Esophagus squamous epithelium (tissue), 5 donors: ENCODE results near the gene AGBL2. TPM values are rescaled to one million over a fixed set of nuclear protein-coding genes. Genes with fewer than 3 reads are reported as not detected.
"Not testable (repeated sequence)": the region's sequence is repeated elsewhere in the genome, so short reads cannot be mapped to it uniquely, and the experiment has no call there.

ENCODE experiments used
- DNase-seq: peaks from one replicate; lab custom pipeline; 2025; lab: John Stamatoyannopoulos, UW
- H3K27ac ChIP-seq, 4 donors: fragments of 200-600 bp; sonication (generic); one replicate each; pipeline ENCODE4 v1.5.1; 2016 to 2019; ENCODE audit warnings: mild to moderate bottlenecking in 1 of 4
- H3K27me3 ChIP-seq, 4 donors: fragments of 200-600 bp; sonication (generic); 1 replicate in 3 of 4; 2 replicates in 1 of 4; pipeline versions ENCODE4 v1.5.1 to v1.6.0; 2017 to 2021; ENCODE audit warnings: antibody characterized with exemption in 1 of 4
- H3K36me3 ChIP-seq, 3 donors: fragments of 200-600 bp; sonication (generic); one replicate each; pipeline ENCODE4 v1.5.1; 2016 to 2019
- H3K4me1 ChIP-seq, 3 donors: fragments of 200-600 bp; sonication (generic); one replicate each; pipeline ENCODE4 v1.5.1; 2017 to 2019
- H3K4me3 ChIP-seq, 4 donors: fragments of 200-600 bp; sonication (generic); 1 replicate in 3 of 4; 2 replicates in 1 of 4; pipeline ENCODE4 v1.5.1; 2016 to 2019; ENCODE audit warnings: mild to moderate bottlenecking in 2 of 4, moderate library complexity in 1 of 4
- H3K9me3 ChIP-seq, 3 donors: fragments of 200-600 bp; sonication (generic); one replicate each; pipeline ENCODE4 v1.5.1; 2016 to 2019
- POLR2A ChIP-seq, 4 donors: fragments of 450-650 bp; IDR thresholded peaks; one replicate each; pipeline ENCODE4 v1.6.1; 2017; ENCODE audit warnings: antibody characterized with exemption in 4 of 4, mild to moderate bottlenecking in 4 of 4, moderate library complexity in 3 of 4
- WGBS, 2 donors: methylation state at CpG; one replicate each; pipeline ENCODE4 v1.1.5; 2018; 5-methylcytosine and 5-hydroxymethylcytosine counted together
- intact Hi-C: fragments of 100-400 bp; cut with DNase I; formaldehyde crosslinking; loops from one replicate; pipeline ENCODE4 v1.15.0; 2022
- total RNA-seq, 4 donors: library from RNA; depleted of rRNA; stranded (reverse); fragments of >200 nt; gene quantifications; one replicate each; pipeline ENCODE4 v1.1.0, GENCODE V29; 2016
- TF ChIP-seq, protein P1 (sequence below), 6 experiments: fragments of 450-650 bp in 4 of 6; fragments of 200-600 bp in 2 of 6; sonication (generic) in 2 of 6; IDR thresholded peaks; one replicate each; pipeline ENCODE4 v1.5.1; 2016 to 2019; ENCODE audit warnings: antibody characterized with exemption in 6 of 6, mild to moderate bottlenecking in 4 of 6, moderate library complexity in 4 of 6
- donor health status: DM: yes; HTN: yes; CAD: no.

Gene AGBL2
- total RNA-seq, 4 donors from 2014 or later: 0.35 to 0.76 (median 0.57) TPM; not detected in 1

GRCh38 chr11:47669856-47670255 is 45.3 kb downstream of the AGBL2 start:
- Histone ChIP-seq H3K9me3 (no peaks in the 10 kb centered on the region), H3K4me3 (no peak overlapping the region), H3K27me3 (no peaks in the 10 kb centered on the region), H3K27ac (no peak overlapping the region), H3K36me3 (no peaks in the 10 kb centered on the region), H3K4me1 (no peaks in the 10 kb centered on the region)
- intact Hi-C loops: no loop called here
- DNase-seq: no peak
- TF ChIP-seq, protein P1, sequence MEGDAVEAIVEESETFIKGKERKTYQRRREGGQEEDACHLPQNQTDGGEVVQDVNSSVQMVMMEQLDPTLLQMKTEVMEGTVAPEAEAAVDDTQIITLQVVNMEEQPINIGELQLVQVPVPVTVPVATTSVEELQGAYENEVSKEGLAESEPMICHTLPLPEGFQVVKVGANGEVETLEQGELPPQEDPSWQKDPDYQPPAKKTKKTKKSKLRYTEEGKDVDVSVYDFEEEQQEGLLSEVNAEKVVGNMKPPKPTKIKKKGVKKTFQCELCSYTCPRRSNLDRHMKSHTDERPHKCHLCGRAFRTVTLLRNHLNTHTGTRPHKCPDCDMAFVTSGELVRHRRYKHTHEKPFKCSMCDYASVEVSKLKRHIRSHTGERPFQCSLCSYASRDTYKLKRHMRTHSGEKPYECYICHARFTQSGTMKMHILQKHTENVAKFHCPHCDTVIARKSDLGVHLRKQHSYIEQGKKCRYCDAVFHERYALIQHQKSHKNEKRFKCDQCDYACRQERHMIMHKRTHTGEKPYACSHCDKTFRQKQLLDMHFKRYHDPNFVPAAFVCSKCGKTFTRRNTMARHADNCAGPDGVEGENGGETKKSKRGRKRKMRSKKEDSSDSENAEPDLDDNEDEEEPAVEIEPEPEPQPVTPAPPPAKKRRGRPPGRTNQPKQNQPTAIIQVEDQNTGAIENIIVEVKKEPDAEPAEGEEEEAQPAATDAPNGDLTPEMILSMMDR (IDR thresholded peaks at IDR 0.05): no peak
- TF ChIP-seq POLR2A (IDR thresholded peaks at IDR 0.05): no peak
- 91 to 95% methylated on average over 5 to 6 of the region's 6 CpGs for WGBS, 2 donors

DNA sequence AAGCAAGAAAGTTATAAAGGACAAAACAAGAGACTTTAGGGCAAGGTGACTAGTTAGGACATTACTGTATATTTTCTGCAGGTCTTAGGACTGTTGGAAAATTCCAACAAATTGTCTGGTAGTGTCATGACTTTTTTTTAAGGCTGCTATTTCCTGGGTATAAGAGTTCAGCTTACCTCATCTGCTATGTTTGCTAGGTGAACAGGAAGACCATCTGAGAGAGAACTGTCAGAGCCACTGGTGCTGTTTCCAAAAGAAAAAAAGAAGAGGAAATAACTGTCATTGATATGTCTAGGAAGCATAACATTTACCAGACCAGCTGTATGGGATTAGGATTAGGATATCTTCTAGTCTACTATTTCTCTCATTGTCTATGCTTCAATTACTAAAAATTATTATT is 46.5 kb downstream of the AGBL2 start:
- DNase-seq: no peak
- no peak for TF ChIP-seq POLR2A (IDR thresholded peaks at IDR 0.05)
- TF ChIP-seq, protein P1 (IDR thresholded peaks at IDR 0.05): no peak
- no peak overlapping the region for H3K4me3 ChIP-seq
- H3K27me3 ChIP-seq: no peaks in the 10 kb centered on the region
- H3K36me3 ChIP-seq: no peaks in the 10 kb centered on the region
- no peak overlapping the region for H3K27ac ChIP-seq
- H3K9me3 ChIP-seq: no peaks in the 10 kb centered on the region
- H3K4me1 ChIP-seq: no peaks in the 10 kb centered on the region
- intact Hi-C loops: no loop called here

GRCh38 chr11:47667555-47667954 is 47.6 kb downstream of the AGBL2 start:
- H3K27me3 ChIP-seq: no peaks in the 10 kb centered on the region
- WGBS, 2 donors: 59 to 89% methylated on average over 2 of the region's 2 CpGs
- no peak overlapping the region for H3K27ac ChIP-seq
- H3K4me1 ChIP-seq: no peaks in the 10 kb centered on the region
- H3K4me3 ChIP-seq: no peak overlapping the region
- no peaks in the 10 kb centered on the region for H3K36me3 ChIP-seq
- no peaks in the 10 kb centered on the region for H3K9me3 ChIP-seq
- intact Hi-C loops: no loop called here
- no peak for TF ChIP-seq POLR2A (IDR thresholded peaks at IDR 0.05)
- TF ChIP-seq, protein P1 (IDR thresholded peaks at IDR 0.05): no peak
- DNase-seq: no peak

GRCh38 chr11:47667135-47667534 is 48.0 kb downstream of the AGBL2 start:
- Histone ChIP-seq H3K27ac (no peak overlapping the region), H3K27me3 (no peaks in the 10 kb centered on the region), H3K36me3 (no peaks in the 10 kb centered on the region), H3K9me3 (no peaks in the 10 kb centered on the region), H3K4me3 (no peak overlapping the region), H3K4me1 (no peaks in the 10 kb centered on the region)
- WGBS, 2 donors: 84 to 91% methylated on average over 4 of the region's 4 CpGs
- no peak for DNase-seq
- intact Hi-C loops: no loop called here
- no peak for TF ChIP-seq POLR2A (IDR thresholded peaks at IDR 0.05)
- TF ChIP-seq, protein P1 (IDR thresholded peaks at IDR 0.05): no peak

- H3K4me1 ChIP-seq, H3K36me3 ChIP-seq, DNase-seq, intact Hi-C loops, H3K9me3 ChIP-seq, H3K27ac ChIP-seq, H3K27me3 ChIP-seq, H3K4me3 ChIP-seq: not testable (repeated sequence)
- 74 to 78% methylated on average over 4 of the region's 4 CpGs for WGBS, 2 donors
Measured at GRCh38 chr11:47664936-47665335, 50.2 kb downstream of the AGBL2 start.

DNA sequence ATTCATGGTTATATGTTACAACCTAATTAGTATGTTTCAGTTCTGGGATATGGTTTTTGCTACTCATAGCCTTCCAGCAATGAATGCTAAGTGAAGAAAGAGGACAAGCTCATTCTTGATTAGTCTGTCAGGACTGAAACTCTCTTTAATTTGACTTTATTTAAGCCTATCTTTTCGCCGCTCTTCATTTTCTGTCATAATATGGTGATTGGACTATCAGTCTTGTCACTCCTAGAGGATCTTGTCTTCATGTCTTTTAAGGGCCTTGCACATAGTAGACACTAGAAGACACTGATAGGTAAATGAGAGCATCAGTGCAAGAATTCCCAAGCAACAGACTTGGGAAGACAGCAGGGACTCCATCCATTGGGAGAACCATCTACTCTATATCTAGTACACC is 53.9 kb downstream of the AGBL2 start:
- H3K4me3 ChIP-seq: no peak overlapping the region
- DNase-seq: no peak
- H3K36me3 ChIP-seq: no peaks in the 10 kb centered on the region
- 90 to 96% methylated on average over 2 of the region's 2 CpGs for WGBS, 2 donors
- no peaks in the 10 kb centered on the region for H3K4me1 ChIP-seq
- TF ChIP-seq, protein P1 (IDR thresholded peaks at IDR 0.05): no peak
- no peak for TF ChIP-seq POLR2A (IDR thresholded peaks at IDR 0.05)
- no peaks in the 10 kb centered on the region for H3K9me3 ChIP-seq
- H3K27me3 ChIP-seq: no peaks in the 10 kb centered on the region
- H3K27ac ChIP-seq: no peak overlapping the region
- intact Hi-C loops: no loop called here
